ENCODE data around the gene SLC26A6. TPM values are rescaled to one million over a fixed set of nuclear protein-coding genes. Genes with fewer than 3 reads are reported as not detected.

The SLC26A6 gene
- total and polyA plus RNA-seq, 2 of the 13 experiments (the other 11 are each of a cell fraction or from before 2014, with no cell fraction given), result 40.7 to 184 TPM

GRCh38 chr3:48661501-48662144 lies 26.4 kb upstream of the SLC26A6 start (continued):
- peak; percentile 100 for TF ChIP-seq ZNF407 (CRISPR knock-in tag; IDR thresholded peaks at IDR 0.05; ENCODE audit: not compliant biosample characterization)
- TF ChIP-seq ATF1 (CRISPR knock-in tag; IDR thresholded peaks at IDR 0.05), result 0 out of 2 replicates have a peak, but pooled peaks have one; percentile 39
- TF ChIP-seq LCORL (IDR thresholded peaks at IDR 0.05), result no peak
- TF ChIP-seq LCORL (CRISPR knock-in tag; IDR thresholded peaks at IDR 0.05), result peak; percentile 97
- peak; percentile 100 for TF ChIP-seq PREB (CRISPR knock-in tag; IDR thresholded peaks at IDR 0.05)
- TF ChIP-seq SALL1 (CRISPR knock-in tag; IDR thresholded peaks at IDR 0.05), result peak; percentile 100
- TF ChIP-seq, protein P1, sequence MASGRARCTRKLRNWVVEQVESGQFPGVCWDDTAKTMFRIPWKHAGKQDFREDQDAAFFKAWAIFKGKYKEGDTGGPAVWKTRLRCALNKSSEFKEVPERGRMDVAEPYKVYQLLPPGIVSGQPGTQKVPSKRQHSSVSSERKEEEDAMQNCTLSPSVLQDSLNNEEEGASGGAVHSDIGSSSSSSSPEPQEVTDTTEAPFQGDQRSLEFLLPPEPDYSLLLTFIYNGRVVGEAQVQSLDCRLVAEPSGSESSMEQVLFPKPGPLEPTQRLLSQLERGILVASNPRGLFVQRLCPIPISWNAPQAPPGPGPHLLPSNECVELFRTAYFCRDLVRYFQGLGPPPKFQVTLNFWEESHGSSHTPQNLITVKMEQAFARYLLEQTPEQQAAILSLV (CRISPR knock-in tag; IDR thresholded peaks at IDR 0.05; ENCODE audit: borderline replicate concordance), result peak; percentile 100
- no peak for TF ChIP-seq ATM (IDR thresholded peaks at IDR 0.05; ENCODE audit: borderline replicate concordance)
- TF ChIP-seq ZNF513 (CRISPR knock-in tag; conservative IDR thresholded peaks at IDR 0.05), result no peak
- TF ChIP-seq HNRNPL (IDR thresholded peaks at IDR 0.05; ENCODE audit: low read depth, low read length), result no peak
- TF ChIP-seq ATF7 (IDR thresholded peaks at IDR 0.05), result no peak
- TF ChIP-seq ATF7 (CRISPR knock-in tag; IDR thresholded peaks at IDR 0.05), result peak; percentile 93
- TF ChIP-seq ZNF549 (CRISPR knock-in tag; IDR thresholded peaks at IDR 0.05), result peak; percentile 99
- peak; percentile 100 for TF ChIP-seq ZNF510 (CRISPR knock-in tag; IDR thresholded peaks at IDR 0.05; ENCODE audit: low read depth)
- TF ChIP-seq, protein P2, sequence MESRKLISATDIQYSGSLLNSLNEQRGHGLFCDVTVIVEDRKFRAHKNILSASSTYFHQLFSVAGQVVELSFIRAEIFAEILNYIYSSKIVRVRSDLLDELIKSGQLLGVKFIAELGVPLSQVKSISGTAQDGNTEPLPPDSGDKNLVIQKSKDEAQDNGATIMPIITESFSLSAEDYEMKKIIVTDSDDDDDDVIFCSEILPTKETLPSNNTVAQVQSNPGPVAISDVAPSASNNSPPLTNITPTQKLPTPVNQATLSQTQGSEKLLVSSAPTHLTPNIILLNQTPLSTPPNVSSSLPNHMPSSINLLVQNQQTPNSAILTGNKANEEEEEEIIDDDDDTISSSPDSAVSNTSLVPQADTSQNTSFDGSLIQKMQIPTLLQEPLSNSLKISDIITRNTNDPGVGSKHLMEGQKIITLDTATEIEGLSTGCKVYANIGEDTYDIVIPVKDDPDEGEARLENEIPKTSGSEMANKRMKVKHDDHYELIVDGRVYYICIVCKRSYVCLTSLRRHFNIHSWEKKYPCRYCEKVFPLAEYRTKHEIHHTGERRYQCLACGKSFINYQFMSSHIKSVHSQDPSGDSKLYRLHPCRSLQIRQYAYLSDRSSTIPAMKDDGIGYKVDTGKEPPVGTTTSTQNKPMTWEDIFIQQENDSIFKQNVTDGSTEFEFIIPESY (CRISPR knock-in tag; IDR thresholded peaks at IDR 0.05), result peak; percentile 95

All from HepG2 (cell line).